A673 (cell line): ENCODE data around the gene TOP2B.

ENCODE experiments used
- EZH2 ChIP-seq: fragments of 200-600 bp; sonication (generic); IDR thresholded peaks from 2 replicates; pipeline ENCODE4 v1.6.1; 2017; ENCODE audit warnings: borderline replicate concordance, low read depth, mild to moderate bottlenecking, mixed read lengths, antibody characterized with exemption, low read length; ENCODE audit not compliant: poor library complexity, severe bottlenecking
- TF ChIP-seq, protein P1 (sequence below): fragments of 300-800, 200-600 bp; sonication (generic); conservative IDR thresholded peaks from 2 replicates; pipeline ENCODE4 v1.5.1; 2017; ENCODE audit warnings: low read depth, mild to moderate bottlenecking, antibody characterized with exemption, low read length, moderate library complexity, mixed read lengths

DNA sequence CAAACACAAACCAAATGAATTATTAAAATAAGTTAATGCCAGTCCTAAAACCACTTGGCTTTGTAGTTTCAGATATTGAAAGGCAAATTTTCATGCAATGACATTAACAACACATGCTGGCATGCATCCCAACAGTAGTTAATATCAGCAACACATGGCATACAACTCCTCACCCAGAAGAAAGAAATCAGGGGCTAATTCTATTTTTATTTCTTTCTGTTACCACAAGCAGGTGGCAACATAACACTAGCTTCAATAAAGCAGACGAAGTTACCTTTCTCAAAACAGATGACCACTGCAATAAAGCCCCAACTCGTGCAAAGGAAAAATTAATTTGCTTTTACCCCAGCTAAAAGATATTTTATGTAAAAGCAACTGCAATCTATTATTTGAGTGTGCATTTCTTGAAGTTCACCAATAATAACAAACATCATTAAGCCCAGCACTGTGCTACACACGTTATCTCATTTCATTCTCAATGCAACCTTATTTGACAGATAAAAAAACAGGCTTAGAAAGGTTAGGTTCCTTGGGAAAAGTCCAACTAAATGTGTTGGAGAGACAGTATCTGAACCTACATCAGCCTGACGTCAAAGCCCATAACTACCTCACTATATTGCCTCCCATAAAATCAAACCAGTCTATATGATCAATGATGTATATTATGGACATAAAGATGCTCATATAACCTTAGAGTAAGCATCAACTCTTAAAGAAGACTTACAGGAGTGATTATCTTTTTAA lies 2.8 kb downstream of the TOP2B start:
- TF ChIP-seq, protein P1, sequence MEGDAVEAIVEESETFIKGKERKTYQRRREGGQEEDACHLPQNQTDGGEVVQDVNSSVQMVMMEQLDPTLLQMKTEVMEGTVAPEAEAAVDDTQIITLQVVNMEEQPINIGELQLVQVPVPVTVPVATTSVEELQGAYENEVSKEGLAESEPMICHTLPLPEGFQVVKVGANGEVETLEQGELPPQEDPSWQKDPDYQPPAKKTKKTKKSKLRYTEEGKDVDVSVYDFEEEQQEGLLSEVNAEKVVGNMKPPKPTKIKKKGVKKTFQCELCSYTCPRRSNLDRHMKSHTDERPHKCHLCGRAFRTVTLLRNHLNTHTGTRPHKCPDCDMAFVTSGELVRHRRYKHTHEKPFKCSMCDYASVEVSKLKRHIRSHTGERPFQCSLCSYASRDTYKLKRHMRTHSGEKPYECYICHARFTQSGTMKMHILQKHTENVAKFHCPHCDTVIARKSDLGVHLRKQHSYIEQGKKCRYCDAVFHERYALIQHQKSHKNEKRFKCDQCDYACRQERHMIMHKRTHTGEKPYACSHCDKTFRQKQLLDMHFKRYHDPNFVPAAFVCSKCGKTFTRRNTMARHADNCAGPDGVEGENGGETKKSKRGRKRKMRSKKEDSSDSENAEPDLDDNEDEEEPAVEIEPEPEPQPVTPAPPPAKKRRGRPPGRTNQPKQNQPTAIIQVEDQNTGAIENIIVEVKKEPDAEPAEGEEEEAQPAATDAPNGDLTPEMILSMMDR: no peak
- no peak for TF ChIP-seq EZH2
